ENCODE results near the gene MRPL12.

GRCh38 chr17:81681672-81682071, 21.5 kb upstream of the MRPL12 start:
- TF ChIP-seq CTCF (IDR thresholded peaks at IDR 0.05 in 2 of 3, conservative IDR thresholded peaks at IDR 0.05 in 1 of 3; ENCODE audit: insufficient read depth in 2 of 3, low read depth in 1 of 3, low read length in 3 of 3) (no peak), ZC3H8 (IDR thresholded peaks at IDR 0.05) (no peak), ELK1 (CRISPR knock-in tag; IDR thresholded peaks at IDR 0.05) (no peak), ZNF232 (CRISPR knock-in tag; IDR thresholded peaks at IDR 0.05) (no peak), POLR3A (IDR thresholded peaks at IDR 0.05; ENCODE audit: borderline replicate concordance, extremely low read depth, insufficient read depth, insufficient read length) (no peak), POLR2AphosphoS2 (IDR thresholded peaks at IDR 0.05; ENCODE audit: low read length) (no peak)
